ENCODE data around the gene SOX10.
A peak's percentile ranks its signal among the peaks of the same experiment; 100 is the strongest.

SOX10 gene

DNA sequence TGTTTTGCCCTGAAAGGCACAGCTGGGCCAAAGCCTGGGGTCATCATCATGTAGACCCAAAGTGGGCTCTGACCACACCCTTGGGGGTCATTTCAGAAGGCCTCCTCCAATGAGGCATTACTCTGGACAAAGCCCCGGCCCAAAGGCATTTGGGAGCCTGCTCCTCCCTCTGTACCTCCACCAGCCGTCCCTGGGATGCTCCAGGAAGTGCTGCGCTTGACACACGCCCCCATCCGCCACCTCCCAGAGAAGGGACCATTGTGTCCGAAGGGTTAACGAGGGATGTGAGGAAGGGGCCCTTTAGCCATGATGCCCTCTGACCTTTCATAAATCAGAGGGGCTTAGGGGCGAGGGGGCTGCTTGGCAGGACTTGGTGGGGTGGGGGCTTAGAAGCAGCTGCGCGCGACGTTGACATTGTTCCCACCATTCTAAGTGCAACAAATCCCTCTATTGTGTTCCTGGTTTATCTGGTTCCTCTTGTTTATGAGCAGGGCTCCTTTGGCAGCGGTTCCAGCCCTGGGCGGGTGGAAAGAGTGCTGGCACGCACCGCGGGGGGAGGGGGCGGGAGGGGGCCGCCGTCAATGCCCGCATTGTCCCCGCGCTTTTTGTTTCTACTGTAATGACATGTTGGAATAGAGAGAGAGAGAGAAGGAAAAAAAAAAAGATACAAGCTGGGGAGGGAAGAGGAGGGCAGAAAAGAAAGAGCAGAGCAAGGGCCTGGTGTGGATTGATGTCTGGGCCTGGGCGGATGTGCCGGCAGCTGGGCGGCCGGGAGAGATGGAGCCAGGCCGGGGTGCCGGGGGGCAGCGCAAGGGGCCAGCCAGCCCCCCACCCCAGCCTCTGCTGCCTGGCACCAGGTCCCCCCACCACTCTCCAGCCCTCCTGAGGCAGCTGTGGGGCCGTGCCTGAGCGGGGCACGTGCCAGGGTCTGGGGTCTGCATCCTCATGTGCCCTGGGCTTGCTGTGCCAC lies 32.1 kb upstream of the SOX10 start:
- DNase-seq (ENCODE audit: low spot score), result peak; percentile 48

GRCh38 chr22:38014083-38014482 lies 29.7 kb upstream of the SOX10 start:
- no peak for DNase-seq (ENCODE audit: low spot score)

DNA sequence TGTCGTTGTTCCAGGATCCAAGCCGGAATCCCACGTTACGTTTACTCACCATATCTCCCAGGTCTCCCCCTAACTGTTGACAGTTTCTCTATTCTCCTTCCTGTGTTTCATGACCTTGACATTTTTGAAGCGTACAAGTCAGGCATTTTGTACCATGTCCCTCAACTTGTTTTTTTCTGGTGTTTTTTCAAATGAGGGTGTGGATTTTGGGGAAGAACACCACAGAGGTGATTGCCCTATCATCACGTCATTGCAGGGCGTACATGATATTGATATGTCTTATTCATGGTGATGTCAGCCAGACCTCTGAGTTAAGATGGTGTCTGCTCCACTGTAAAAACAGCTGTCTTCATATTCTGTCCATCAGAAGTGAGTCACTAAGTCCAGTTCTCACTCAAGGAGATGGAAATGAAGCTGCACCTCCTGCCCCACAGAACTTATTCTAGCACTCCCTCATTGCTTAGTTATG lies 28.3 kb upstream of the SOX10 start:
- DNase-seq (ENCODE audit: low spot score), result no peak

GRCh38 chr22:38009000-38009806 lies 24.8 kb upstream of the SOX10 start:
- DNase-seq (ENCODE audit: low spot score), result no peak

GRCh38 chr22:38007330-38007902 lies 23.1 kb upstream of the SOX10 start:
- no peak for DNase-seq (ENCODE audit: low spot score)

DNA sequence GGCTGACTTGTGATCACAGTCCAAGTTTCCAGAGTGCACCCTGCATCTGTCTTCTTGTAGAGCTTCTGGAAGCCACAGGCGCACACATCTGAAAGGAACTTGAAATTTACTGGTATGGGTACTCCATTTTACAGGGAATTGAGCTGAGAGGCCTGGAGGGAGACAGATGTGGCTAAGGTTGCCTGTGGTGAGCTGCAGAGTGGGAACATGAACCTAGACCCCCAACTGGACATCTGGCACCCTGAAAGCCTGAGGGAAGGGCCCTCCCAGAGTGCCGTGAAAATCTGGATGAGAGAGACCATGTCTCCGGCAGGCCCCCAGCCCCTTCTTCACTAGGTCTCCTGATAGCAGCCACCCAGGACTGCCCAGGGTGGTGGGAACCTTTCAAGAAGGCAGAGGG lies 22.6 kb upstream of the SOX10 start:
- DNase-seq (ENCODE audit: low spot score), result no peak

DNA sequence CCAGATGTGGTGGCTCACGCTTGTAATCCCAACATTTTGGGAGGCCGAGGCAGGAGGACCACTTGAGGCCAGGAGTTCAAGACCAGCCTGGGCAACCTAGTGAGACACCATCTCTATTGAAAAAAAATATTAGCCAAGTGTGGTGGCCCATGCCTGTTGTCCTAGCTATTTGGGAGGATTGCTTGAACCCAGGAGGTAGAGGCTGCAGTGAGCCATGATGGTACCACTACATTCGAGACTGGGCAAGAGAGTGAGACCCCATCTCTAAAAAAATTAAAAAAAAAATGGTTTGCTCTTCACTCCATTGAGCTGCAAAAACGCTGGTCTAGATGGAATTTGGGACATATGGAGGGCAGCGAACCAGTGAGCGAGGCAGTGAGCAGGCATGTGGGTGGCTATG lies 21.6 kb upstream of the SOX10 start:
- DNase-seq (ENCODE audit: low spot score), result no peak

DNA sequence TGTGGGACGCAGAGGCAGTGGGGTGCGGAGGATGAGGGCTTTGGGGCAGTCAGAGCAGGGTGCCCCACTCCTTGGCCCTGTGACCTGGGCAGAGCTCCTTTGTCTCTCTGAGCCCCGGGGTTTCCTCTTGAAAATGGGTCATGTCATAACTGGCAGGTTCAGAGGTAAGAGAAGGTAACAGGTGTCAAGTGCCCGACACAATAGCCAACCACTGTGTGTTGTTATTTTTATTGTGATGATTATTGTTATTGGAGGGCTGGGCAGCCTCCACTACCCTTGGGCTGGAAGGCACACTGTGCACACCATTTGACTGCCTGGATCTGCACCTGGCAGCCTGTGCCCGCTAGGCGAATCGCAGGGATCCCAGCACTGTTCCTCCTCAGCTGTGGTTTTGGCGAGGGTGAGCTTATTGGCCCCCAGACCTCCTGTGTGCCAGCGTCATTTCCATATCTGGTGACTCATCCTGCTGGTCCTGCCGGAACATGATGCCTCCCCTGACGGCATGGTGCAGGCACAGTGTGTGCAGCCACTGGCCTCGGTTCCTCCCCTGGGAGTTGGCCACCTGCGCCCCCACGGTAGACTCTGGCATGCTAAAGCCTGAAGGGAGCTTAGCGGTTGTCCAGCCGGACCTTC lies 15.4 kb upstream of the SOX10 start:
- no peak for DNase-seq (ENCODE audit: low spot score)

- no peak for DNase-seq (ENCODE audit: low spot score)
Observed at GRCh38 chr22:37999236-37999635, 14.9 kb upstream of the SOX10 start.

DNA sequence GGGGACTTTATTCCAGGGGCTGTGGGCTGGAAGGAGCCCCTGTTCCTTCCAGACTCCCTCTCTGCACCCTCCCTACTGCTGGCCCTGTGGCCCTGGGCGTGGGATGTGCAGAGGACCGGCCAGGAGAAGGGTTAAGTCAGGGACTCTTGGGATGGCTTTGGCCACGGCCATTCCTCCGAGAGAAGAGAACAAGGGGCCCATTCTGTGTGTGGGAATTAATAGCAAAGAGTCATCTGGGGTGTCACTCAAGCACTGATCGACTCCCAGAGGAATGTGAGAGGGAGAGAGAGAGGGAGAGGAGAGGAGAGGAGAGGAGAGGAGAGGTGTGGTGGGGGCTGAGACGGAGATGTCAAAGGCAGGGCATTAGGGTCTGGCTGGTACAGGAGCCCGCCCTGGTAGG lies 14.2 kb upstream of the SOX10 start:
- no peak for DNase-seq (ENCODE audit: low spot score)

DNA sequence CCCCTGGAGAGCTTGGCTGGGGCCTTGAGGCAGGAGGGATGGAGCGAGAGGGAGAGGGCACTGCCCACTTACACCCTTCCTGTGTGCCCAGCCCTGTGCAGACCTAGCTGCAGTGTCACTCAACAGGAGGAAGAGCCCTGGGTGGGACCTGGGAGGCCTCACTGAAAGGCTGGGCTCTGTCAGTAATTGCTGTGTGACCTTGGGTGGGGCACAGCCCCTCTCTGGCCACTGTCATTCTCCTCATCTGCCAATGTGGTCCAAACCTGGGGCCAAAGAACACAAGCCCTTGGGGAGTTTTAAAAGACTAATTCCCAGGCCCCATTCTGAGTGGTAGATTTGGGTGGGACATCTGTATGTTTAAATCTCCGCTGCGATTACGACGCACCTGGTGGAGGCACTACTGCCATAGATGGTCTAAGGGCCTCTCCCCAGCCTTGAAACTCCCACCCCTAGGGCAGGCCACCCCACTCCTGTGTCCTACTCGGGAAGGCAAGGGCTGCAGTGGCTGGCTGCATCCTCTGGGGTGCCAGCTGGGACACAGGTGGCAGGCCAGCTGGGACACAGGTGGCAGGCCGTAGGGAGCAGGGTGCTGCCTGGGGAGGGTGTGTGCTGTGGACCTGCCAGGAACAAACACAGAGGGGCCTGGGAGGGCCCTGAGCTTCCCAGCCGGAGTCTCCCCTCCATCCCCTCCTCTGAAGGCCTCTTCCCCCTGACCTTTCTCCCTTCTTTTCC lies 12.3 kb upstream of the SOX10 start:
- no peak for DNase-seq (ENCODE audit: low spot score)

- DNase-seq (ENCODE audit: low spot score), result no peak
Observed at GRCh38 chr22:37996079-37996478, 11.7 kb upstream of the SOX10 start.

- DNase-seq (ENCODE audit: low spot score), result no peak
Observed at GRCh38 chr22:37995460-37995859, 11.1 kb upstream of the SOX10 start.

DNA sequence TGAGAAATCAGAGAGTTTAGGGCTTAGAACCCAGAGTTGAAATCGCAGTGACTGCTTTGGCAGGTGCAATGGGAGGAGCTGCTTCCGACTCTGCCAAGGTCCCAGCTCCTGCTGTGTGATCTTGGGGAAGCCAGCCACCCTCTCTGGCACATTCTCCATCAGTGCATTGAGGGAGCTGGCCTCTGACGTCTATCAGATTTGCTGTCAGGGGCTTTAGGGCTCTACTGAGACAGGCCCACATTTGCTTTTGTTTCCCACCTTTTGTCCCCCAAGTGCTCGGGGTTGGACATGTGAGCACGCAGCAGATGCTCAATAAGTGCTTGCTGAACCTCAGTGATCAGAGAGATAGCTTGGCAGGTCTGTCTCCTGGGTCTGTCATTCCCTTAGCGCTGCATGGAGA lies 10.6 kb upstream of the SOX10 start:
- DNase-seq (ENCODE audit: low spot score), result no peak

GRCh38 chr22:37994049-37994448 lies 9.7 kb upstream of the SOX10 start:
- DNase-seq (ENCODE audit: low spot score), result no peak

DNA sequence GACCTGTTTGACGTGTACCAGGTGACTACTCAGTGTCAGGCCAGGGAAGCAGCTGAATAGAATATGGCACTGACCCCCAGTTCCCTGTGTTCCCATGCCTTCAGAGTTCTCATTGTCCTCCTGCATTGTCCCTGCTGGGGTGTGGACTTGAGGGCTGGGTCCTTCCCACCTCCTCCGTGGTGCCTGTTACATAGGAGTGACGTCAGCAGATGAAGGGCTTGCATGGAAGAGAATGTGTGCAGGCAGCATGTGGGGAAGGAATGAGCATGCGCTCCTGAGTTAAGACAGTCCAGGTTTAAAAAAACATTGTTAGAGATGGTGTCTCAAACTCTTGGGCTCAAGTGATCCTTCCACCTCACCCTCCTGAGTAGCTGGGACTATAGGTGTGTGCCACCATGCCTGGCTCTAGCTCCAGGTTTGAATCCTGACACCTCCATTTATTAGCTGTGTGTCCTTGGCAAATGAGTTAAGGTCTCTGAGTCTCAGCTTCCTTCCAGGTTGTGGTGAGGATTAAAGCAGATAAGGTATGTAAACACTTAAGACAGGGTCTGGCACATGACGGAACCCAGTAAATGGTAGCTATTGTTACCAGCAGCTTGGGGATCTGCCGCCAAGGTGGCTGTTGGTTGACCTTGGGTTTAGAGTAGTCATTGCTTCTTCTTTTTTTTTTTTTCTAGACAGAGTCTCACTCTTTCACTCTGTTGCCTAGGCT lies 7.5 kb upstream of the SOX10 start:
- no peak for DNase-seq (ENCODE audit: low spot score)

- no peak for DNase-seq (ENCODE audit: low spot score)
Observed at GRCh38 chr22:37990862-37991261, 6.5 kb upstream of the SOX10 start.

DNA sequence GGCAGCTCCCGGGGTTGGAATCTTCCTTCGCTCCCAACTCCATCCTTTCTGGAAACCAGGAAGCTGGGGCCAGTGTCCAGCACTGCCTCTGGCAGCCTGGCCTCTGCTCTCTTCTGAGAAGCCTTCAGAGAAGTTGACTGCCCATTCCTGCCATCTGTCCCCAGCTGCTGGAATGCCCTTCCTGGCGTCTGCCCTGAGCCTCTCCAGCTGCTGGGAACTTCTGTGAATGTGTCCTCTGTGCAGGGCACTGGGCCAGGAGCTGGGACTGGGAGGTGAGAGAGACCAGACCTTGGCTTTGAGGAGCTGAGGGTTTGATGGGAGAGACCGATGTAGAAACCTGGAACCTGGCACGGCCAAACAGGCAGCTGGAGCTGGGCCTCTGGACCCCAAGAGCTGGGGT lies 5.9 kb upstream of the SOX10 start:
- no peak for DNase-seq (ENCODE audit: low spot score)

- no peak for DNase-seq (ENCODE audit: low spot score)
Observed at GRCh38 chr22:37989146-37990045, 5.0 kb upstream of the SOX10 start.

GRCh38 chr22:37986371-37986770 lies 2.0 kb upstream of the SOX10 start:
- DNase-seq (ENCODE audit: low spot score), result no peak
